ENCODE measurements around the gene CNOT2.
"Not testable (repeated sequence)": the region's sequence is repeated elsewhere in the genome, so short reads cannot be mapped to it uniquely, and the experiment has no call there.

Gene CNOT2

DNA sequence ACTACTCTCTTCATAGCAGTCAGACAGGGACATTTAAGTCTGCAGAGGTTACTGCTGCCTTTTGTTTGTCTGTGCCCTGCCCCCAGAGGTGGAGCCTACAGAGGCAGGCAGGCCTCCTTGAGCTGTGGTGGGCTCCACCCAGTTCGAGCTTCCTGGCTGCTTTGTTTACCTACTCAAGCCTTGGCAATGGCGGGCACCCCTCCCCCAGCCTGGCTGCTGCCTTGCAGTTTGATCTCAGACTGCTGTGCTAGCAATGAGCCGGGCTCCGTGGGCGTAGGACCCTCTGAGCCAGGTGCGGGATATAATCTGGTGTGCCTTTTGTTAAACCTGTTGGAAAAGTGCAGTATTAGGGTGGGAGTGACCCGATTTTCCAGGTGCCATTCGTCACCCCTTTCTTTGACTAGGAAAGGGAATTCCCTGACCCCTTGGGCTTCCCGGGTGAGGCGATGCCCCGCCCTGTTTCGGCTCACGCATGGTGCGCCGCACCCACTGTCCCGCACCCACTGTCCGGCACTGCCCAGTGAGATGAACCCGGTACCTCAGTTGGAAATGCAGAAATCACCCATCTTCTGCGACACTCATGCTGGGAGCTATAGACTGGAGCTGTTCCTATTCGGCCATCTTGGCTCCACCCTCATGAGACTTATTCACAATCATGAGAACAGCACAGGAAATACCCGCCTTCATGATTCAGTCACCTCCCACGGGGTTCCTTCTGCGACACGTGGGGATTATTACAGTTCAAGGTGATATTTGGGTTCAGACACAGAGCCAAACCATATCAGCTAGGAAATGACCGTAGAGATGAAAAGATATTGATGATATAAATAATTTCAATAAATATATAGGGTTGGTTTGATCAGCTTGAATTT lies 61.7 kb downstream of the CNOT2 start:
- not testable (repeated sequence) for DNase-seq (ENCODE audit: low read depth in 2 of 2)

DNA sequence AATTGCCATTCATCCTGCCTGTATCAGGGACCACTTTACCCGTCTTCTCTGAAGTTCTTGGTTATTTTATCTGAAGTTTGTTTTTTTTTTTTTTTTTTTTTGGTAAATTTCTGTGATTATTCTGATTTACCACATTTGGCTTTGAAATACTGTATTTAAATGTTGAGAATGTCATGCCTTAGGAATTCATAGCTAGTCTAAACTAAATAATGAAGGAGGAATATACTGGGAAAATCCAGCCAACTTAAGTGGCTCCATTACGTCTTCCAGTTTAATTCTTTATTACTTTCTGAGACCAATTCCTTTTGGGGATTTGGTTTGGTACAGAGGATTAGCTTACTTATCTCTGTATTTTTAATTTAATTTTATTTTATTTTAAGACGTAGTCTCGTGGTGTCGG lies 62.6 kb downstream of the CNOT2 start:
- no peak for DNase-seq (ENCODE audit: low read depth in 2 of 2)

GRCh38 chr12:70306676-70307075 lies 63.4 kb downstream of the CNOT2 start:
- DNase-seq (ENCODE audit: low read depth in 2 of 2): no peak

DNA sequence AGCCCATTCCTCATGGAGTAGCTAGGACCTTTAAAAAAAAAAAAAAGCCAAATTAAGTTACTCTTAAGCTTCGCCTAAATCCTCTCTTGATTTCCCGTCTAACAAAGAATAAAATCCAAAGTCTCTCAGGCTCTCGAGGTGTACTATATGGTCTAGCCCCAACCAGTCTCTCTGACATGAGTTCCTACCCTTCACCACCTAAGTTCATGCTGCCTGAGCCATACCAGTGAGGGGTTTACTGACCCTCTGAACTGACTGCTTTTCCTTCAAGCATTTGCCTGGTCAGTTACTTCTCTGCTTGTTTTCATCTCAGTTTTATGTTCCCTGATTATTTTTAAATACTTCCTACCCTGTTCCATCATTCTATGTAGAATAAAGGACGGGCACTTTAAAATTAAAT lies 64.6 kb downstream of the CNOT2 start:
- no peak for DNase-seq (ENCODE audit: low read depth in 2 of 2)

GRCh38 chr12:70309348-70309747 lies 66.1 kb downstream of the CNOT2 start:
- DNase-seq (ENCODE audit: low read depth in 2 of 2): no peak

DNA sequence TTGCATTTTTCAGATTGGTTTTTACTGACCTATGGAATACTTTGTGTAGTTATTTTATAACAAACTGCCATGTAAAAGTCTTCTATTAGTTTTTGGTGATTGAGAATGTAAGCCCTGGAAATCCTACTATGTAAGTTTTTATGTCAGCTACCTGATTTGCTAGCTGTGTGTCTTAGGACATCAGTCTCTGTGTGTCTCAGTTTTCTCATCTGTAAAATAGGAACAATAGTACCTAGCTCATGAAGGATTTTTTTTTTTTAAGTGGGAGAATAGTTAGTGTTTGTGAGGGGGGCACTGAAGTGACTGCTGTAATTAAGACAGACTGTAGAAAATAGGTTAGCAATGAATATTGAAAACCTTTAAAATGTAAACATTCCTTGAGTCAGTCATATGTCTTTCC lies 70.9 kb downstream of the CNOT2 start:
- DNase-seq (ENCODE audit: low read depth in 2 of 2): no peak

DNA sequence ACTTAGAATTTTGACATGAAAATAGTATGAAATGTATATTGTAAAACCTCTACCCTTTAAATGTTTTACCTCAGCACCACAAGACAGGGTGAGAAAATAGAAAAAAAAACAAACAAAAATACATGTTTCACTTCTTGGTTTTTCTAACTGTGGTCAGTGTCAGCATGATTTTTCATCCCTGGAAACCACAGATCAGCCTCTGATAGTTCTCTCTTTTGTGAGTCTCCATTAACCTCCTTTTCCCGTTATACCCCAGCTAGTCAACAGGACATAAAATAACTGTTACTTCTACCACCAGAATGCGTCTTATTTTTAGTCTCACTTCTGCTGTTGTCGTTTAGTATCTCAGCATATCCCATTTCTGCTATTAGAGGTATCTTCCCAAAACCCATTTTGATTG lies 74.5 kb downstream of the CNOT2 start:
- no peak for DNase-seq (ENCODE audit: low read depth in 2 of 2)

DNA sequence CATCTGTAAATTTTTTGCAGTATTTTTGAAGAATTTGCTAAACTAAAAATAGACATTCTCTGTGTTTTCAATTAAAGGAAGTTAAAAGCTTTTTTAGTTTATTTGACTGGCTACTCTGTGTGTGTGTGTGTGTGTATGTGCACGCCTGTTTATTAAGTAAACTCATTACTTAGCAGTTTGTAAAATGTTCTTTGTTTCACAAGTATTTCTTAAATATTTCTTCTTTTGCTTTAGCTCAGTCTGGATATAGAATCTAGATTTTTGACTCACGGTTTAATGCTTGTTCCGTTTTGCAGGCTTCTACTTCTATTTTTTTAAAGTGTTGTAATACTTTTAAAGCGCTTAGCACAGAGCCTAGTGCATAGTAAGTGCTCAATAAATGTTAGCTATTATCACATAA lies 76.4 kb downstream of the CNOT2 start:
- no peak for DNase-seq (ENCODE audit: low read depth in 2 of 2)

DNA sequence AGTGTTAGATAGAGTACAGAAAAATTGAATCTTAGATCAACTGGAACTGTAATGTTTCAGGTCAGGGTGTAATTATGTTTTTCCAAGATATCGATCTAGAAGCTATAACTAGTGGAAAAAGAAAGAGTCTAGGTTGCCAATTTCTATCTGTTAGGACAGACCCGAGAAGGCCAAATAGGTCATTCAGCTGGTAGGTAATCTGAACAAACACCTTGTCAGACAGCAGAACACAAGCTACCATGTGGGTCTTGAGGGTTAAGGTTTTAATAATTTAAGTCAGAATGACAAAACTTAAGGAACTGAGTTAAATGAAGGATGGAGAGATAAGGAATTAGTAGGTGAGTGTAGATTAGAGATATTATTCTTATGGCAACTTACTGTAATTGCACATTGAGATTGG lies 78.0 kb downstream of the CNOT2 start:
- no peak for DNase-seq (ENCODE audit: low read depth in 2 of 2)

DNA sequence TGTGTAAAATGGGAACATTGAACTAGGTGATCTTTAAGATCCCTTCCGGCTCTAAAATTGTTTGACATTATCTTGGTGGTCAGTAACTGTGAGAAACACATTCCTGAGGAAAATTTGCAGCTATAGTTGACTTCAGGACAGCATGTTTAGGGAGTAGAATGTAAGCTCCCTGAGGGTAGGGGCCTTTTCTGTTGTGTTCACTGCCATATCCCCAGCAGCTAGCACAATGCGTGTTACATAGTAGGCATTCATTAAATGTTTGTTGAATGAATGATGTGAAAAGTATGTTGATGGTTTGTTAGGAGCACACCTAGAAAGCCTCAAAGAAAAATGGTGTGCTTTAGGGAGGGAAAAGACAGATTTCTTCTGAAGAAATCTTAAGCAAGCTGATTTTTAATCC lies 84.3 kb downstream of the CNOT2 start:
- no peak for DNase-seq (ENCODE audit: low read depth in 2 of 2)

DNA sequence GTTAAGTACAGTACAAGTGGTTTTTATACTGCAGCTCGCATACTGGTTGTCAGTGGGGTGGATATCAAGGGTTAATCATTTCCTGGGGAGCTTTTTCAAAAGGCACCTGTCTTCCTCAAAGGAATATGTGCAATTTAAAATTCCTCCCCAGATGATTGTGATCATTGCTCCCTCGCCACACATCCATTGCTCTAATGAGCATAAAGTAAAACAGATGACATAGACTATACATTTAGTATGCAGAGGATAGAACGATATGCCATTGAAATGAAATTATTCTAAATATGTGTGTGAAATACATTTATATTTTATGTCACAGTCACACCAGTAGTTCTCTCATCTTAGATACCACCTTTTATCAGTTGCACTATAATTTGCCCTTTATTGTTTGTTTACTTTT lies 86.5 kb downstream of the CNOT2 start:
- no peak for DNase-seq (ENCODE audit: low read depth in 2 of 2)

DNA sequence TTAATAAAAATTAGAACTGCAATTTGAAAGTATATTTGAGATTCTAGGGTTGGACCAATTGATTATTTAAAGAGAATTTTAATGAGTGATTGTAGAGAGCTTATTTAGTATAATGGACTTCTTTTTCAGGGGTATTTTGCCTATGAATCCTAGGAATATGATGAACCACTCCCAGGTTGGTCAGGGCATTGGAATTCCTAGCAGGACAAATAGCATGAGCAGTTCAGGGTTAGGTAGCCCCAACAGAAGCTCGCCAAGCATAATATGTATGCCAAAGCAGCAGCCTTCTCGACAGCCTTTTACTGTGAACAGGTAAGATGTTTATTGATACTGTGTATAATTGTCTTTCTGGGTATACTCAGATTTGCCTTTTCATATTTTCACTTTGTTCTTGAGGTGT lies 86.9 kb downstream of the CNOT2 start:
- DNase-seq (ENCODE audit: low read depth in 2 of 2): no peak

GRCh38 chr12:70332236-70332635 lies 89.0 kb downstream of the CNOT2 start:
- DNase-seq (ENCODE audit: low read depth in 2 of 2): no peak

GRCh38 chr12:70334742-70335141 lies 91.5 kb downstream of the CNOT2 start:
- DNase-seq (ENCODE audit: low read depth in 2 of 2): no peak

DNA sequence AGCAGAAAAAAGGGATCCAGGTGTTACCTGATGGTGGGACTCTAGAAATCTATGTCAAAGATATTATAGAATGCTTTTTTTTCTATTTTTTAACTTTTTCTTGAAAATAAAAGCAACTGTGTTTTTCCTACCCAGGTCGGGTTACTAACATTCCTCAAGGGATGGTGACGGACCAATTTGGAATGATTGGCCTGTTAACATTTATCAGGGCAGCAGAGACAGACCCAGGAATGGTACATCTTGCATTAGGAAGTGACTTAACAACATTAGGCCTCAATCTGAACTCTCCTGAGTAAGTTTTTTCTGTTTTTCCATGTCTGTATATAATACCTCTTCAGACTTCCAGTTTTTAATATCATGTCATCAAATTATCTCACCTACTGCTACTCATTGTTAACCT lies 95.3 kb downstream of the CNOT2 start:
- no peak for DNase-seq (ENCODE audit: low read depth in 2 of 2)

GRCh38 chr12:70351076-70351475 lies 107.8 kb downstream of the CNOT2 start:
- no peak for DNase-seq (ENCODE audit: low read depth in 2 of 2)

- no peak for DNase-seq (ENCODE audit: low read depth in 2 of 2)
Measured at GRCh38 chr12:70353780-70354660, 110.8 kb downstream of the CNOT2 start.

DNA sequence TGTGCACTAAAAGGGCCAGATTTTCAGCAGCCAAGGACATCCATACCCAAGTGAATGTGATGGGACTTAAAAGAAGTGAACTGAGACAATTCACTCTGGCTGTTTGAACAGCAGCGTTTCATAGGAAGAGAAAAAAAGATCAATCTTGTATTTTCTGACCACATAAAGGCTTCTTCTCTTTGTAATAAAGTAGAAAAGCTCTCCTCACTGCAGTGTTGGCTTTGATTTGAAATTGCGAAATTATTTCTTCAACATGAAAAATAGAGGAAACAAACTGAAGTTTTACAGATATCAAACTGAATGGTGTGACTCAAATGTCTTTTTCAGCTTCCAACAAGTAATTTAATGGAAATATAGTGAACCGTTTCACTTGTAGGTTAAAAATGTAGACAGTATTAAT lies 111.6 kb downstream of the CNOT2 start:
- DNase-seq (ENCODE audit: low read depth in 2 of 2): no peak

- no peak for DNase-seq (ENCODE audit: low read depth in 2 of 2)
Measured at GRCh38 chr12:70355972-70356371, 112.7 kb downstream of the CNOT2 start.

DNA sequence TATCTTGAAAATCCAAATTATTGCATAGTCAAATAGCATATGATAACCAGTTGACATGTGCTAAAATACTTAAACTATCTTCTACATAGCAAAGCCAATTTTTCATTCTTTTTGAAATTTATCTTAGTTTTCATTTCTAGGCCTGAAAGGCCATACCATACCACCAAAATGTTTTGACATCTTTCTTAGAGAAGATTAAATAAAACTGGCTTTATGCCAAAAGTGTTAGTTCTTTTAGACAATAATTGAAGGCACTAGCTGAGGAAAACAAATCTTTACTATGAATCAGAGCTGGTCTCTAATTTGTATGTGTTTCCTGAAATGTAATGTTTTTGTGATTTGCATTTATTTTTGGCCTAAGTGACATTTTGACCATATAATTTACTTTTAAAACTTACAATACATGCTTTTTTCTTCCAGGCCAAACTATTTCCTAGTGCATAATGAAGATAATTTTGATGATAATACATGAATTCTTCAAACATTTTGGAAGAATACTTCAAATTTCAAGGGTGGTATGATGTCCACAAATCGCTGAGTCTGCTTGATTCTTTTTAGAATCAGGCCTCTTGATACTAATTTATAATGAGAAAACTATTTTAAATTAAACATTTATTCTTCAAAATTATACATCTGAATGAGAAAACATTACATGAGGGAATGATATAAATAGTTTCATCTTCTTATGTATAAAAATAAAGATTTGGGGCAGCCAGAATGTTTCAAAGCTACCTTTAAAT lies 116.4 kb downstream of the CNOT2 start:
- no peak for DNase-seq (ENCODE audit: low read depth in 2 of 2)

GRCh38 chr12:70360218-70360617 lies 117.0 kb downstream of the CNOT2 start:
- DNase-seq (ENCODE audit: low read depth in 2 of 2): no peak

- DNase-seq (ENCODE audit: low read depth in 2 of 2): no peak
Measured at GRCh38 chr12:70364695-70365397, 121.6 kb downstream of the CNOT2 start.

Measured in stimulated activated CD8-positive, alpha-beta memory T cell treated with anti-CD3 and anti-CD28 coated beads, Interleukin-7, amount 100 ng/mL, for 1 hour (primary cell).